ENCODE measurements around the gene PFN2.

Gene PFN2

GRCh38 chr3:150013801-150014200, 43.1 kb upstream of the PFN2 start:
- no peak overlapping the region for H3K9ac ChIP-seq (ENCODE audit: low read depth, low read length, poor library complexity, severe bottlenecking)

DNA sequence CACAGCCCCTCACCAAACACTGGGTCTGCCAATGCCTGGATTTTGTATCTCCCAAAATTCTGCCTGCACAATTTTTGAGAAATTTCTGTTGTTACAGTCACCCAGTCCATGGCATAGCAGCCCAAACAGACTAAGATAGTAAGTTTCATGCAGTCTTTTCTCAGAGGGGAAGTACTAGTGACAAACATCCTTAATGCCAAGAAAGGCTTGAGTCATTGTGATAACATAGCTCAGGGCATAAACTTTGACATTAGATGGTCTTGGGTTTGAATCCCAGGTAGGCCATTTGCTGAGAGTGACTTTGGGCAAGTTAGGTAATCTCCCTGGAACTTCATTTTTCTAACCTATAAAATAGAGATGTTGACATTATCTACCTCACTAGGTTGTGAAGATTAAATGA, 36.1 kb upstream of the PFN2 start:
- Histone ChIP-seq H3K9me3 (ENCODE audit: insufficient read depth, low read depth, low read length) (no peaks in the 10 kb centered on the region), H4K20me1 (ENCODE audit: insufficient read depth, low read length, poor library complexity, severe bottlenecking) (no peaks in the 10 kb centered on the region), H3K9me2 (replicated peaks; ENCODE audit: low read depth, low read length) (no peaks in the 10 kb centered on the region), H3K4me3 (ENCODE audit: low read length, poor library complexity, severe bottlenecking) (no peak overlapping the region), H3K27me3 (ENCODE audit: insufficient read depth, low read length, poor library complexity, severe bottlenecking) (no peaks in the 10 kb centered on the region), H3K4me2 (ENCODE audit: low read depth, low read length, poor library complexity, severe bottlenecking) (no peak overlapping the region), H3K9ac (ENCODE audit: low read depth, low read length, poor library complexity, severe bottlenecking) (no peak overlapping the region), H3K36me3 (ENCODE audit: insufficient read depth, low read length) (no peaks in the 10 kb centered on the region), H2AFZ (ENCODE audit: low read length) (no peak overlapping the region), H3F3A (ENCODE audit: low read depth) (no peaks in the 10 kb centered on the region), H3K4me1 (ENCODE audit: insufficient read depth, low read length, poor library complexity, severe bottlenecking) (no peaks in the 10 kb centered on the region), H3K79me2 (ENCODE audit: insufficient read depth, low read length) (no peaks in the 10 kb centered on the region)
- no peak for TF ChIP-seq EZH2phosphoT487 (IDR thresholded peaks at IDR 0.05; ENCODE audit: borderline replicate concordance)
- TF ChIP-seq, protein P1, sequence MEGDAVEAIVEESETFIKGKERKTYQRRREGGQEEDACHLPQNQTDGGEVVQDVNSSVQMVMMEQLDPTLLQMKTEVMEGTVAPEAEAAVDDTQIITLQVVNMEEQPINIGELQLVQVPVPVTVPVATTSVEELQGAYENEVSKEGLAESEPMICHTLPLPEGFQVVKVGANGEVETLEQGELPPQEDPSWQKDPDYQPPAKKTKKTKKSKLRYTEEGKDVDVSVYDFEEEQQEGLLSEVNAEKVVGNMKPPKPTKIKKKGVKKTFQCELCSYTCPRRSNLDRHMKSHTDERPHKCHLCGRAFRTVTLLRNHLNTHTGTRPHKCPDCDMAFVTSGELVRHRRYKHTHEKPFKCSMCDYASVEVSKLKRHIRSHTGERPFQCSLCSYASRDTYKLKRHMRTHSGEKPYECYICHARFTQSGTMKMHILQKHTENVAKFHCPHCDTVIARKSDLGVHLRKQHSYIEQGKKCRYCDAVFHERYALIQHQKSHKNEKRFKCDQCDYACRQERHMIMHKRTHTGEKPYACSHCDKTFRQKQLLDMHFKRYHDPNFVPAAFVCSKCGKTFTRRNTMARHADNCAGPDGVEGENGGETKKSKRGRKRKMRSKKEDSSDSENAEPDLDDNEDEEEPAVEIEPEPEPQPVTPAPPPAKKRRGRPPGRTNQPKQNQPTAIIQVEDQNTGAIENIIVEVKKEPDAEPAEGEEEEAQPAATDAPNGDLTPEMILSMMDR (conservative IDR thresholded peaks at IDR 0.05; ENCODE audit: low read length): no peak

More at GRCh38 chr3:150013801-150014200, 43.1 kb upstream of the PFN2 start:
- no peak overlapping the region for H3K4me2 ChIP-seq (ENCODE audit: low read depth, low read length, poor library complexity, severe bottlenecking)
- no peak overlapping the region for H3K4me3 ChIP-seq (ENCODE audit: low read length, poor library complexity, severe bottlenecking)
- no peaks in the 10 kb centered on the region for H3K4me1 ChIP-seq (ENCODE audit: insufficient read depth, low read length, poor library complexity, severe bottlenecking)
- H3K27me3 ChIP-seq (ENCODE audit: insufficient read depth, low read length, poor library complexity, severe bottlenecking): no peaks in the 10 kb centered on the region
- no peaks in the 10 kb centered on the region for H4K20me1 ChIP-seq (ENCODE audit: insufficient read depth, low read length, poor library complexity, severe bottlenecking)
- no peaks in the 10 kb centered on the region for H3F3A ChIP-seq (ENCODE audit: low read depth)
- H2AFZ ChIP-seq (ENCODE audit: low read length): no peak overlapping the region
- no peaks in the 10 kb centered on the region for H3K36me3 ChIP-seq (ENCODE audit: insufficient read depth, low read length)
- no peaks in the 10 kb centered on the region for H3K9me3 ChIP-seq (ENCODE audit: insufficient read depth, low read depth, low read length)
- H3K79me2 ChIP-seq (ENCODE audit: insufficient read depth, low read length): no peaks in the 10 kb centered on the region
- TF ChIP-seq EZH2phosphoT487 (IDR thresholded peaks at IDR 0.05; ENCODE audit: borderline replicate concordance): no peak
- TF ChIP-seq, protein P1 (conservative IDR thresholded peaks at IDR 0.05; ENCODE audit: low read length): no peak
- H3K9me2 ChIP-seq (replicated peaks; ENCODE audit: low read depth, low read length): no peaks in the 10 kb centered on the region

- TF ChIP-seq, protein P1 (conservative IDR thresholded peaks at IDR 0.05; ENCODE audit: low read length): no peak
- TF ChIP-seq EZH2phosphoT487 (IDR thresholded peaks at IDR 0.05; ENCODE audit: borderline replicate concordance): no peak
- Histone ChIP-seq H3K9me3 (ENCODE audit: insufficient read depth, low read depth, low read length) (no peaks in the 10 kb centered on the region), H2AFZ (ENCODE audit: low read length) (no peak overlapping the region), H3K27me3 (ENCODE audit: insufficient read depth, low read length, poor library complexity, severe bottlenecking) (no peaks in the 10 kb centered on the region), H3K4me3 (ENCODE audit: low read length, poor library complexity, severe bottlenecking) (no peak overlapping the region), H3K9ac (ENCODE audit: low read depth, low read length, poor library complexity, severe bottlenecking) (no peak overlapping the region), H4K20me1 (ENCODE audit: insufficient read depth, low read length, poor library complexity, severe bottlenecking) (no peaks in the 10 kb centered on the region), H3K79me2 (ENCODE audit: insufficient read depth, low read length) (no peaks in the 10 kb centered on the region), H3K4me2 (ENCODE audit: low read depth, low read length, poor library complexity, severe bottlenecking) (no peak overlapping the region), H3F3A (ENCODE audit: low read depth) (no peaks in the 10 kb centered on the region), H3K36me3 (ENCODE audit: insufficient read depth, low read length) (no peaks in the 10 kb centered on the region), H3K9me2 (replicated peaks; ENCODE audit: low read depth, low read length) (no peaks in the 10 kb centered on the region), H3K4me1 (ENCODE audit: insufficient read depth, low read length, poor library complexity, severe bottlenecking) (no peaks in the 10 kb centered on the region)
These were observed 34.8 kb upstream of the PFN2 start for GRCh38 chr3:150005243-150006112.

Measured in Loucy (cell line).